DND-41 (cell line): ENCODE measurements around the gene SMTNL1.

ENCODE experiments used
- ATAC-seq: fragments of 200-7000 bp; cut with Tn5 transposase; 3 replicates; pipeline ENCODE4 v1.9.1; 2021; ENCODE audit warnings: low read depth; ENCODE audit not compliant: insufficient read depth
- DNase-seq: peaks from one replicate; pipeline ENCODE4 v3.0.0-alpha.2; 2020
- H2AFZ ChIP-seq: 2 replicates; pipeline ENCODE4 v1.6.0; 2012; ENCODE audit warnings: low read depth, low read length
- H3K27ac ChIP-seq: 2 replicates; pipeline ENCODE4 v1.5.1; 2012; ENCODE audit warnings: low read length, inconsistent platforms
- H3K27me3 ChIP-seq: fragments of 200-600 bp; sonication (generic); 2 replicates; pipeline ENCODE4 v1.6.0; 2012; ENCODE audit warnings: low read length, mild to moderate bottlenecking, inconsistent platforms; ENCODE audit not compliant: insufficient read depth, poor library complexity
- H3K36me3 ChIP-seq: 2 replicates; pipeline ENCODE4 v1.5.1; 2012; ENCODE audit warnings: low read length, inconsistent platforms; ENCODE audit not compliant: insufficient read depth
- H3K4me1 ChIP-seq: 2 replicates; pipeline ENCODE4 v1.5.1; 2012; ENCODE audit warnings: mild to moderate bottlenecking, low read length; ENCODE audit not compliant: insufficient read depth
- H3K4me2 ChIP-seq: 2 replicates; pipeline ENCODE4 v1.6.0; 2012; ENCODE audit warnings: mild to moderate bottlenecking, moderate library complexity, low read length, inconsistent platforms; ENCODE audit not compliant: insufficient read depth
- H3K4me3 ChIP-seq, 2 experiments: fragments of 200-600 bp in 1 of 2; shearing (Covaris generic) in 1 of 2; 2 replicates each; pipeline ENCODE4 v1.5.1; 2012 to 2016; ENCODE audit warnings: inconsistent platforms in 2 of 2, low read length in 2 of 2, mild to moderate bottlenecking in 2 of 2, low read depth in 1 of 2, moderate library complexity in 1 of 2
- H3K79me2 ChIP-seq: 2 replicates; pipeline ENCODE4 v1.6.0; 2012; ENCODE audit warnings: low read length, inconsistent platforms; ENCODE audit not compliant: insufficient read depth
- H3K9ac ChIP-seq: 2 replicates; pipeline ENCODE4 v1.6.0; 2012; ENCODE audit warnings: low read depth, mild to moderate bottlenecking, inconsistent platforms, low read length, moderate library complexity
- H3K9me3 ChIP-seq: 2 replicates; pipeline ENCODE4 v1.5.1; 2012; ENCODE audit warnings: low read length, moderate library complexity, mild to moderate bottlenecking, inconsistent platforms; ENCODE audit not compliant: insufficient read depth, severe bottlenecking
- H4K20me1 ChIP-seq: 2 replicates; pipeline ENCODE4 v1.6.0; 2012; ENCODE audit warnings: low read length; ENCODE audit not compliant: insufficient read depth
- CTCF ChIP-seq: IDR thresholded peaks from 2 replicates; pipeline ENCODE4 v1.5.1; 2012; ENCODE audit warnings: borderline replicate concordance, low read length, moderate library complexity, mild to moderate bottlenecking; ENCODE audit not compliant: poor library complexity, severe bottlenecking; ENCODE audit errors: extremely low read depth
- EZH2 ChIP-seq: IDR thresholded peaks from 3 replicates; pipeline ENCODE4 v1.6.1; 2012; ENCODE audit warnings: borderline replicate concordance, low read depth, mild to moderate bottlenecking, moderate library complexity, low read length, inconsistent platforms; ENCODE audit not compliant: severe bottlenecking

Gene SMTNL1

GRCh38 chr11:57547854-57548377 lies 10.5 kb downstream of the SMTNL1 start:
- H3K79me2 ChIP-seq = no peaks in the 10 kb centered on the region
- H3K4me1 ChIP-seq = no peaks in the 10 kb centered on the region
- ATAC-seq (no peak), DNase-seq (no peak)
- peaks cover 60% of the 10 kb centered on the region for H3K36me3 ChIP-seq
- H4K20me1 ChIP-seq = no peaks in the 10 kb centered on the region
- no peak overlapping the region for H3K4me3 ChIP-seq
- TF ChIP-seq EZH2 = no peak
- TF ChIP-seq CTCF = no peak
- H3K9me3 ChIP-seq = no peaks in the 10 kb centered on the region
- no peak overlapping the region for H3K4me2 ChIP-seq
- H2AFZ ChIP-seq = no peak overlapping the region
- H3K27me3 ChIP-seq = no peaks in the 10 kb centered on the region
- H3K9ac ChIP-seq = no peak overlapping the region
- no peak overlapping the region for H3K27ac ChIP-seq

GRCh38 chr11:57549983-57550382 lies 12.6 kb downstream of the SMTNL1 start:
- no peak for TF ChIP-seq EZH2
- no peak for TF ChIP-seq CTCF
- Histone ChIP-seq H3K9me3 (no peaks in the 10 kb centered on the region), H3K9ac (no peak overlapping the region), H3K79me2 (no peaks in the 10 kb centered on the region), H3K4me2 (no peak overlapping the region), H3K4me3 (no peak overlapping the region), H3K27ac (no peak overlapping the region), H4K20me1 (no peaks in the 10 kb centered on the region; the same call in 1 of the 2 replicates), H3K36me3 (peaks cover 81% of the 10 kb centered on the region), H3K27me3 (no peaks in the 10 kb centered on the region), H2AFZ (no peak overlapping the region), H3K4me1 (no peaks in the 10 kb centered on the region)
- no peak for ATAC-seq
- no peak for DNase-seq

- no peak overlapping the region for H3K9ac ChIP-seq
- H3K4me3 ChIP-seq = no peak overlapping the region
- no peak overlapping the region for H3K27ac ChIP-seq
- H3K9me3 ChIP-seq = no peaks in the 10 kb centered on the region
- peaks cover 94% of the 10 kb centered on the region for H3K36me3 ChIP-seq
- H2AFZ ChIP-seq = no peak overlapping the region
- no peaks in the 10 kb centered on the region for H3K27me3 ChIP-seq
- H4K20me1 ChIP-seq = no peaks in the 10 kb centered on the region; the same call in 1 of the 2 replicates
- H3K79me2 ChIP-seq = no peaks in the 10 kb centered on the region
- ATAC-seq = no peak
- DNase-seq = no peak
- H3K4me2 ChIP-seq = no peak overlapping the region
- no peaks in the 10 kb centered on the region for H3K4me1 ChIP-seq
- no peak for TF ChIP-seq CTCF
- no peak for TF ChIP-seq EZH2
Observed at GRCh38 chr11:57551941-57552340, 14.5 kb downstream of the SMTNL1 start.
